ENCODE measurements around the gene ATP6AP1. TPM values are rescaled to one million over a fixed set of nuclear protein-coding genes. Genes with fewer than 3 reads are reported as not detected.

The ATP6AP1 gene
- total RNA-seq, 2 experiments from 2014 or later = 25.6 to 28.6 TPM

DNA sequence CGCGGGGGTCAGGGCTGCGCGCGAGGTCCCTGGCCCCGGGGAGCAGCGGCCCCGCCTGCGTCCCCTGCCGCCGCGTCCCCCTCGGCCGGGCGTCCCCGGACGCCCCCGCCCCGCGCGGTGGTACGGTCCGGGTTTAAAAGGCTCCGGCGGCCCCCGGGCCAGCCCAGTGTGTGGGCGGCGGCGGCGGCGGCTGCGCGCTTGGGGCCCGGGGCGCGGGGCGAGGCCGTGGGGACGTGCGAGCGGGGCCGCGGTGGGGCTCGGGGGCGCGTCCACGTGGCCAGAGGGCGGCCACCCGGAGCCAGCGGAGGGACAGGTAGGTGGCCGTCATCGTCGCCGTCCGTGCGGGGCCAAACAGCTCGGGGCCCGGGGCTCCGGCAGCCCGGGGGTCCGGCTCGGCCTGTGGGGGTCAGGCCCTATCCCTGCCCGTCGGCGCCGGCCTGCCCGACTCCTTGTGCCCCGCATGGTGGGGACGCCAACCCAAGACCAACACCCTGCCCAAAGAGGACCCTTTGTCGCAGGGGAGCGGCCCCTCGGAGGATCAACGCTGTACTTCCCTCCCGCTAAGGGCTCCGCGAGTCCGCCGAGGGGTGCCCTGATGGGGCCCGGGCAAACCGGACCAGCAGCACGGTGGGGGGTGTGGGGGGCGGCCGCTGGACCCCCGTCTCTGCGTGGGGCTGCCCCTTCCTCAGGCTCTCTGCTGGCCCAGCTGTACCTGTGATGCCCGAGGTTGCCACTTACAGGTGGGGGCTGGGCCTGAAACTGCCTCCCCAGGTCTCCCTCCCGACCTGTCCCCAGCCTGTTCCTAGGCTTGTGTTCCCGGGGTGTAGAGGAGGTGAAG lies 29.9 kb downstream of the ATP6AP1 start, which contains the start of gene PLXNA3:
TSS of gene PLXNA3 (plus strand) at position 166 of the 838 bp plus-strand sequence. CDS start 1,903 bp downstream, outside the sequence.
- peaks cover 2% of the 10 kb centered on the region for H3K36me3 Mint-ChIP-seq (ENCODE audit: low read depth)
- H3K27ac Mint-ChIP-seq = peak within 1 kb of the TSS; percentile 91
- no peaks in the 10 kb centered on the region for H3K9me3 Mint-ChIP-seq (ENCODE audit: low read depth)
- no peaks in the 10 kb centered on the region for H3K27me3 Mint-ChIP-seq
- CTCF ChIA-PET = interaction anchor here (0.7 to 0.8 kb wide), 3 partner anchors 15 to 76 kb away, joined by 3 to 4 read pairs (median 3); partner anchors contain the start of gene FAM50A
- DNase-seq = peak; percentile 66
- peaks cover 5% of the 10 kb centered on the region for H3K4me1 Mint-ChIP-seq
- peak; percentile 54 for ATAC-seq
- intact Hi-C loops (cut with DNase I, micrococcal nuclease) = loop anchor here in 1 of 2 experiments (1.0 to 5.0 kb wide), 3 partner anchors 22 to 46 kb away; partner anchors contain the start of genes GDI1, SLC10A3 and TAFAZZIN
- H3K4me3 Mint-ChIP-seq = peak within 1 kb of the TSS; percentile 88
- POLR2A ChIA-PET = no interaction called here

DNA sequence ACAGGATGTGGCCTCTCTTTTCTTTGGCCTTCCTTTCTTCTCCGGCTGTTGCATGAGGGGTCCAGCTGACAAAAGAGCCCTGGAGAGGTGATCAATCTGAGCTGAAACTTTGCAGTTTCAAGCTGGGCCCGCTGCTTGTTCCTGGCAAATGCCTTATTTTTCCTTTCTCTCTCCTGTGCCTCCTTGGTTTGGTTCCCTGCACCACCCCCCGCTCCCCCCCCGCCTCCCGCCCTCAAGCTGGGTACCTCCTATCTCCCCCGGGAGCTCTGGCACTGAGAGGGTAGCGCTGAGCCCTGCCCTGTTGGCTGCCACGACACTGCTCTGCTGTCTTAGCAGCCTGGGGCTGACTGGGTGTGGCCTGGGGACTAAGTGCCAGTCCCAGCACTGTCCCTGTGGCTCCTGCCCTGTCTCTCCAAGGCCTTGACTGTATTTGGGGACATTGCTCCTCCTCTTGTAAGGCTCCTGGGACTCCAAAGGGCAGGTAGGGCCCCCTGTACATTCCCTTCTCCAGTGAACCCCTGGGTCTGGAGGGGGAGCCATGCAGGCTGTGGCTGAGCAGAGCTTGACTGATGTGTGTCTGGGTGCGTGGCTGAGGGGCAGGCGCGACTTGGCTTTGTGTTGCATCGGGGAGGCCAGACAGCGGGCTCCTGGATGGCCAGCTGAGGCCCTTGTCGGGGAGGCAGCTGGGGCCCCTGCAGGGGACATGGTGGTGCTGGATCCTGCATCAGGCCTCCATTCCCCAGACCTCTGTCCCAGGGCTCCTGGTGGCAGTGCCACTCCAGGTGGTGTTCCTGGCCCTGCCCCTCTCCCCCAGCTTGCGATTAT lies 30.7 kb downstream of the ATP6AP1 start:
- POLR2A ChIA-PET = no interaction called here
- peaks cover 2% of the 10 kb centered on the region for H3K36me3 Mint-ChIP-seq (ENCODE audit: low read depth)
- DNase-seq = peak; percentile 38
- peak overlapping the region; percentile 75 for H3K4me3 Mint-ChIP-seq
- H3K27ac Mint-ChIP-seq = peak overlapping the region; percentile 19
- CTCF ChIA-PET = interaction anchor here (0.7 to 0.8 kb wide), 4 partner anchors 16 to 75 kb away, joined by 3 to 4 read pairs (median 3); partner anchors contain the start of gene FAM50A
- ATAC-seq = peak; percentile 67
- no peaks in the 10 kb centered on the region for H3K9me3 Mint-ChIP-seq (ENCODE audit: low read depth)
- no peaks in the 10 kb centered on the region for H3K27me3 Mint-ChIP-seq
- peaks cover 5% of the 10 kb centered on the region for H3K4me1 Mint-ChIP-seq
- intact Hi-C loops (cut with DNase I, micrococcal nuclease) = loop anchor here in 1 of 2 experiments (1.0 to 5.0 kb wide), 3 partner anchors 22 to 47 kb away; partner anchors contain the start of genes GDI1, SLC10A3 and TAFAZZIN

DNA sequence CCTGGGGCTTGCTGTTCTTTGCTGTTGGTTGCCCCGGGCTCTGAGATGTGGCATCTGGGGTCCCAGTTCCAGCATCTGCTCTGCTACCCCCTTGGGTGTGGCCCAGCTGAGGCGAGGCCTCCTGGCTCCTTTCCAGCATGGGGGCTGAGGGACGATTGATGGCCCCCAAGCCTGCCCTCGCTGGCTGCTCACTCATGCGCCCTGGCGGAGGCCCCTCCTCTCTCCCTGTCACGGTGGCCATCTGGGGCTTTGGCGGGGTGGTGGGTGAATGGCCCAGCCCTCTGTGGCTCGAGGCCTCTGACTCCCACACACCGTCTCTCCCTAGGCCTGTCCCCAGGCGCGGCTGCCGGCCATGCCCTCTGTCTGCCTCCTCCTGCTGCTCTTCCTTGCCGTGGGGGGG lies 31.4 kb downstream of the ATP6AP1 start:
- H3K27me3 Mint-ChIP-seq = no peaks in the 10 kb centered on the region
- no peak overlapping the region for H3K4me3 Mint-ChIP-seq
- ChIA-PET POLR2A (no interaction called here), CTCF (interaction anchor here (1.1 kb wide), 1 partner anchor 40 kb away, joined by 4 read pairs; no protein-coding TSS in a partner anchor)
- H3K4me1 Mint-ChIP-seq = peaks cover 5% of the 10 kb centered on the region
- H3K36me3 Mint-ChIP-seq (ENCODE audit: low read depth) = no peaks in the 10 kb centered on the region
- no peak for ATAC-seq
- intact Hi-C loops (cut with DNase I, micrococcal nuclease) = loop anchor here in 1 of 2 experiments (2.0 to 5.0 kb wide), 2 partner anchors 23 to 48 kb away; partner anchors contain the start of genes GDI1 and TAFAZZIN
- H3K27ac Mint-ChIP-seq = no peak overlapping the region
- DNase-seq = no peak
- H3K9me3 Mint-ChIP-seq (ENCODE audit: low read depth) = no peaks in the 10 kb centered on the region

DNA sequence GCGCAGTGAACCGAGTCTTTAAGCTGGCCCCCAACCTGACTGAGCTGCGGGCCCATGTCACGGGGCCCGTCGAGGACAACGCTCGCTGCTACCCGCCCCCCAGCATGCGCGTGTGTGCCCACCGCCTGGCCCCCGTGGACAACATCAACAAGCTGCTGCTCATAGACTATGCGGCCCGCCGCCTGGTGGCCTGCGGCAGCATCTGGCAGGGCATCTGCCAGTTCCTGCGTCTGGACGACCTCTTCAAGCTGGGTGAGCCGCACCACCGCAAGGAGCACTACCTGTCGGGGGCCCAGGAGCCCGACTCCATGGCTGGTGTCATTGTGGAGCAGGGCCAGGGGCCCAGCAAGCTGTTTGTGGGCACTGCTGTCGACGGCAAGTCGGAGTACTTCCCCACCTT lies 31.8 kb downstream of the ATP6AP1 start:
- CTCF ChIA-PET = interaction anchor here (1.0 to 1.1 kb wide), 2 partner anchors 18 to 39 kb away, joined by 3 to 4 read pairs; no protein-coding TSS in a partner anchor
- ATAC-seq (no peak), DNase-seq (no peak)
- Mint-ChIP-seq H3K27me3 (no peaks in the 10 kb centered on the region), H3K9me3 (ENCODE audit: low read depth) (no peaks in the 10 kb centered on the region), H3K4me3 (no peak overlapping the region), H3K27ac (no peak overlapping the region), H3K4me1 (peaks cover 5% of the 10 kb centered on the region), H3K36me3 (ENCODE audit: low read depth) (no peaks in the 10 kb centered on the region)
- intact Hi-C loops (cut with DNase I, micrococcal nuclease) = no loop called here
- POLR2A ChIA-PET = interaction anchor here (0.5 kb wide), 1 partner anchor 396 kb away, joined by 3 read pairs; no protein-coding TSS in a partner anchor

GRCh38 chrX:154462396-154462795 lies 33.9 kb downstream of the ATP6AP1 start:
- H3K9me3 Mint-ChIP-seq (ENCODE audit: low read depth) = no peaks in the 10 kb centered on the region
- intact Hi-C loops (cut with DNase I, micrococcal nuclease) = no loop called here
- ChIA-PET POLR2A (no interaction called here), CTCF (interaction anchor here (0.8 kb wide), 1 partner anchor 27 kb away, joined by 3 read pairs; no protein-coding TSS in a partner anchor)
- peaks cover 2% of the 10 kb centered on the region for H3K4me1 Mint-ChIP-seq
- no peak for DNase-seq
- no peak overlapping the region for H3K27ac Mint-ChIP-seq
- no peaks in the 10 kb centered on the region for H3K27me3 Mint-ChIP-seq
- ATAC-seq = no peak
- H3K4me3 Mint-ChIP-seq = no peak overlapping the region
- no peaks in the 10 kb centered on the region for H3K36me3 Mint-ChIP-seq (ENCODE audit: low read depth)

- CTCF ChIA-PET = no interaction called here
These were observed 35.2 kb downstream of the ATP6AP1 start for GRCh38 chrX:154463611-154464220.

DNA sequence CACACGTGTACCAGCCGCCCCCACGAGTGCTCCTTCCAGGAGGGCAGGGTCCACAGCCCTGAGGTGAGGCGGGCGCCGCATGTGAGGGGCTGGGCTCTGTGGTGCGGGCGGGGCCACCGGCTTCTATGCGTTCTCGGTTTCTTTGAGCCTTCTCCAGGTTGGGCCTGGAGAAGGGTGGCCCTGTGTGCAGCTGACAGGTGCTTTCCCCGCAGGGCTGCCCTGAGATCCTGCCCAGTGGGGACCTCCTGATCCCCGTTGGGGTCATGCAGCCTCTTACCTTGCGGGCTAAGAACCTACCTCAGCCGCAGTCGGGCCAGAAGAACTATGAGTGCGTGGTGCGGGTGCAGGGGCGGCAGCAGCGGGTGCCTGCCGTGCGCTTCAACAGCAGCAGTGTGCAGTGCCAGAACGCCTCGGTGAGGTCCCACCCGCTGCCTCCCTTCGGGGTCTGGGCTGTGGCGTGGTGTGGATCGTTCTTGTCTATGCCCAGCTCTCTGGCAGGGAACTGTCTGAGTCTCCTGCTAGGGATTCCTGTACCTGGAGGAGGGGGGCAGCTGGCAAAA lies 36.4 kb downstream of the ATP6AP1 start:
- ATAC-seq (no peak), DNase-seq (no peak)
- no peaks in the 10 kb centered on the region for H3K27me3 Mint-ChIP-seq
- intact Hi-C loops (cut with DNase I, micrococcal nuclease) = no loop called here
- ChIA-PET CTCF (no interaction called here), POLR2A (no interaction called here)
- H3K9me3 Mint-ChIP-seq (ENCODE audit: low read depth) = no peaks in the 10 kb centered on the region
- no peak overlapping the region for H3K4me3 Mint-ChIP-seq
- no peaks in the 10 kb centered on the region for H3K4me1 Mint-ChIP-seq
- no peaks in the 10 kb centered on the region for H3K36me3 Mint-ChIP-seq (ENCODE audit: low read depth)
- no peak overlapping the region for H3K27ac Mint-ChIP-seq

More at GRCh38 chrX:154463611-154464220, 35.2 kb downstream of the ATP6AP1 start:
- Mint-ChIP-seq H3K9me3 (ENCODE audit: low read depth) (no peaks in the 10 kb centered on the region), H3K4me1 (no peaks in the 10 kb centered on the region), H3K27me3 (no peaks in the 10 kb centered on the region), H3K27ac (no peak overlapping the region), H3K36me3 (ENCODE audit: low read depth) (no peaks in the 10 kb centered on the region), H3K4me3 (no peak overlapping the region)
- POLR2A ChIA-PET = no interaction called here
- no peak for DNase-seq
- no peak for ATAC-seq
- intact Hi-C loops (cut with DNase I, micrococcal nuclease) = no loop called here

GRCh38 chrX:154465601-154466000 lies 37.1 kb downstream of the ATP6AP1 start:
- CTCF ChIA-PET = no interaction called here
- Mint-ChIP-seq H3K36me3 (ENCODE audit: low read depth) (no peaks in the 10 kb centered on the region), H3K4me3 (no peak overlapping the region), H3K4me1 (no peaks in the 10 kb centered on the region), H3K27ac (no peak overlapping the region), H3K9me3 (ENCODE audit: low read depth) (no peaks in the 10 kb centered on the region), H3K27me3 (no peaks in the 10 kb centered on the region)
- no peak for DNase-seq
- intact Hi-C loops (cut with DNase I, micrococcal nuclease) = no loop called here
- POLR2A ChIA-PET = no interaction called here
- ATAC-seq = no peak

- intact Hi-C loops (cut with DNase I, micrococcal nuclease) = no loop called here
- Mint-ChIP-seq H3K4me1 (no peaks in the 10 kb centered on the region), H3K27me3 (no peaks in the 10 kb centered on the region), H3K4me3 (no peak overlapping the region), H3K9me3 (ENCODE audit: low read depth) (no peaks in the 10 kb centered on the region), H3K27ac (no peak overlapping the region), H3K36me3 (ENCODE audit: low read depth) (no peaks in the 10 kb centered on the region)
- POLR2A ChIA-PET = no interaction called here
- ATAC-seq = no peak
- CTCF ChIA-PET = no interaction called here
- DNase-seq = no peak
These were observed 37.6 kb downstream of the ATP6AP1 start for GRCh38 chrX:154466036-154466435.

DNA sequence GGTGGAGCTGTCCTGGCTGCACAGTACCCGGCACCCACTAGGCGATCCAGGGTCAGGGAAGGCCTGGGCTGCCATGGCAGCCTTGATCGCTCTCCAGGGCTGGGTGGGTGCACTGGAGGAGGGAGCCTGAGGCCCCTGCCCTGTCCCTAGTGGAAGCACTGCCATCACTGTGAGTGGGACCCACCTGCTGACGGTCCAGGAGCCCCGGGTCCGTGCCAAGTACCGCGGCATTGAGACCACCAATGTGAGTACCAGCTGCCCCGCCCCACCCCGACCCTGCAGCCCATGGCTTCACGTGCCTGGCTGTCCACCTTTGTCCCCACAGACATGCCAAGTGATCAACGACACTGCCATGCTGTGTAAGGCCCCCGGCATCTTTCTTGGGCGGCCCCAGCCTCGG lies 38.4 kb downstream of the ATP6AP1 start:
- Mint-ChIP-seq H3K9me3 (ENCODE audit: low read depth) (no peaks in the 10 kb centered on the region), H3K27me3 (no peaks in the 10 kb centered on the region), H3K4me1 (no peaks in the 10 kb centered on the region), H3K4me3 (no peak overlapping the region), H3K27ac (no peak overlapping the region), H3K36me3 (ENCODE audit: low read depth) (peaks cover 3% of the 10 kb centered on the region)
- no peak for DNase-seq
- CTCF ChIA-PET = no interaction called here
- no peak for ATAC-seq
- intact Hi-C loops (cut with DNase I, micrococcal nuclease) = no loop called here
- POLR2A ChIA-PET = no interaction called here

DNA sequence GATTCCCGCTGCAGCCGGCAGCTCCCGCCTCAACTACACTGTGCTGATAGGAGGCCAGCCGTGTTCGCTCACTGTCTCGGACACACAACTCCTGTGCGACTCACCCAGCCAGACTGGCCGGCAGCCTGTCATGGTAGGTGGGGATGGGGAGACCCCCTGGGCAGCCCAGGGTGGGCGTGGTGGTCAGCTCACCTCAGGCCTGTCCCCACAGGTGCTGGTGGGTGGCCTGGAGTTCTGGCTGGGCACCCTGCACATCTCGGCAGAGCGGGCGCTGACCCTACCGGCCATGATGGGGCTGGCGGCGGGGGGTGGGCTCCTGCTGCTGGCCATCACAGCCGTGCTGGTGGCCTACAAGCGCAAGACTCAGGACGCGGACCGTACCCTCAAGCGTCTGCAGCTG lies 39.1 kb downstream of the ATP6AP1 start:
- ChIA-PET POLR2A (no interaction called here), CTCF (no interaction called here)
- H3K4me3 Mint-ChIP-seq = no peak overlapping the region
- ATAC-seq (no peak), DNase-seq (no peak)
- H3K9me3 Mint-ChIP-seq (ENCODE audit: low read depth) = no peaks in the 10 kb centered on the region
- no peak overlapping the region for H3K27ac Mint-ChIP-seq
- H3K27me3 Mint-ChIP-seq = no peaks in the 10 kb centered on the region
- H3K36me3 Mint-ChIP-seq (ENCODE audit: low read depth) = peaks cover 3% of the 10 kb centered on the region
- intact Hi-C loops (cut with DNase I, micrococcal nuclease) = no loop called here
- no peaks in the 10 kb centered on the region for H3K4me1 Mint-ChIP-seq
